ENCODE results near the gene LDHA. TPM values are rescaled to one million over a fixed set of nuclear protein-coding genes. Genes with fewer than 3 reads are reported as not detected.

Gene LDHA
- polyA plus RNA-seq (2013, experiment 1 of 2): 474 TPM
- polyA plus RNA-seq (2013, experiment 2 of 2): 492 TPM

DNA sequence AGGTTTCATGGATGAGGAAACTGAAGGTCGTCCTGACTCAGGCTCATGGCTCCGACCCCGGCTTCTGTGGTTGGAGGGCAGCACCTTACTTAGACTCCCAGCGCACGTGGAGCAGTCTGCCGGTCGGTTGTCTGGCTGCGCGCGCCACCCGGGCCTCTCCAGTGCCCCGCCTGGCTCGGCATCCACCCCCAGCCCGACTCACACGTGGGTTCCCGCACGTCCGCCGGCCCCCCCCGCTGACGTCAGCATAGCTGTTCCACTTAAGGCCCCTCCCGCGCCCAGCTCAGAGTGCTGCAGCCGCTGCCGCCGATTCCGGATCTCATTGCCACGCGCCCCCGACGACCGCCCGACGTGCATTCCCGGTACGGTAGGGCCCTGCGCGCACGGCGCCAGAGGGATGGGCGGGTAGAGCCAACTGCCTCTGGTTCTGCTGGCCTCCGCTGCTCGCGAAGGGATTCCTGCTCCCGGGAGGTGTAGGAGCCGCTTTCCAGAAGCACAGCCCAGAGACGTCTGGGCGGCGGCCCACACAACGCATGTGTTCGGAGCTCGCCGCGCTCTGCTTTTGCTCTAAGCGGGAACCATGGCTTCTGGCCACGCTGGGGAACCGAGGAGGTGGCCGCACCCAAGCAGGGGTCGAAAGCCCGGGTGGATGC lies at the start of gene LDHA:
TSS of gene LDHA (plus strand) at position 289 of the 653 bp plus-strand sequence. CDS start 2,280 bp downstream, outside the sequence.
- peaks cover 28% of the 10 kb centered on the region for H3K36me3 ChIP-seq (ENCODE audit: control insufficient read depth, insufficient read depth, low read length)
- H3K9me3 ChIP-seq (ENCODE audit: control insufficient read depth, low read length): no peaks in the 10 kb centered on the region
- H3K27ac ChIP-seq (ENCODE audit: low read depth, low read length, severe bottlenecking): peak within 1 kb of the TSS; percentile 88
- H3K4me3 ChIP-seq (ENCODE audit: extremely low read depth, insufficient read depth, low read length, poor library complexity, severe bottlenecking): peak within 1 kb of the TSS; percentile 82
- 2 to 3% methylated on average over 44 to 59 of the region's 60 CpGs for WGBS, 2 experiments (ENCODE audit: insufficient coverage in 2 of 2)
- no peaks in the 10 kb centered on the region for H3K4me1 ChIP-seq (ENCODE audit: control insufficient read depth, insufficient read depth, low read length, poor library complexity, severe bottlenecking)

DNA sequence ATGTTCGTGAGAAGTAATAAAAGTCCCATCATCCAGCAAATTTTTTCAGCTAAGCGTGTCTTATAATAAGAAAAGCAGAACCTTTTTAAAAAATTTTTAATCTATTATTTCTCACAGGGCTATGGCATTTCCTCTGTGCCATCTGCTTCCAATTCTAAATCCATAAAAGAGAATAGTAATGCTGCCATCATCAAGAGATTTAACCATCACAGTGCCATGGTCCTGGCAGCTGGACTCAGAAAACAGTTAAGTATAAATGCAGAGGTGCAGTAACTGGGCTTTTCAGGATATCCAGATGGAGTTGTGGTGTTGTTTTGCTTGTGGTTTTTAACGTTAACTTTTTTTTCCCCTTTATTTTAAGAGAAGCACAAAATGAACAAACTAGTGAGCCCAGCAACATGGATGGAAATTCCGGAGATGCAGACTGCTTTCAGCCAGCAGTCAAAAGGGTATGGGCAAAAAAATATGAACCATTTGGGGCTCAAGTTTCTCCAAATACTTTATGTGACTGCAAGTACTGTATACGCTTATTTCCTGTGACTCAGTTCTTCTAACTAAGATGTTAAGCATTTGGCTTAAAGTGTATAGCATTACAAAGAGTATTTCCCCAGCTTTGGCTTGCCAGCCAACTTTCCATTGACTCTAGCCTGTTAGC lies 46.8 kb upstream of the LDHA start:
- H3K36me3 ChIP-seq (ENCODE audit: control insufficient read depth, insufficient read depth, low read length): peaks cover 69% of the 10 kb centered on the region
- H3K27ac ChIP-seq (ENCODE audit: low read depth, low read length, severe bottlenecking): no peak overlapping the region
- WGBS, 2 experiments (ENCODE audit: insufficient coverage in 2 of 2): 67 to 100% methylated on average over 1 of the region's 5 CpGs
- peaks cover 5% of the 10 kb centered on the region for H3K4me1 ChIP-seq (ENCODE audit: control insufficient read depth, insufficient read depth, low read length, poor library complexity, severe bottlenecking)
- no peaks in the 10 kb centered on the region for H3K9me3 ChIP-seq (ENCODE audit: control insufficient read depth, low read length)
- H3K4me3 ChIP-seq (ENCODE audit: extremely low read depth, insufficient read depth, low read length, poor library complexity, severe bottlenecking): no peak overlapping the region

DNA sequence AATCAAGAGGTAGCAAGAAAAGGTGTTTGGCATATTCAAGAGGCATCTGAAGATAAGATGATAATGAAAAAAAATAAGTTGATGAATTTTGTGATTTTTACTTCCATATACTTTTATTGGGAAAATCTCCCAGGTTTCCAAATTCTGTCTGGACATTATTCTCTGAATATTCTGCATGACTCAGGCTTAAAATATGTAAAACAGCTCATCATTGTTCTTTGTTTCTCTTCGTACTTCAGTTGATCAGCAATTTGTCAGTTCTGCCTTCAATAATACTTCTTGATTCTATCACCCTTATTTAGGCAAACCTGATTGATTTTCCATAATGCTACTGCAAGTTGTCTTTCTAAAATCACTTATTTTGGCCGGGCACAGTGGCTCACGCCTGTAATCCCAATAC lies 41.8 kb upstream of the LDHA start:
- H3K9me3 ChIP-seq (ENCODE audit: control insufficient read depth, low read length): no peaks in the 10 kb centered on the region
- peaks cover 66% of the 10 kb centered on the region for H3K36me3 ChIP-seq (ENCODE audit: control insufficient read depth, insufficient read depth, low read length)
- WGBS, 2 experiments (ENCODE audit: insufficient coverage in 2 of 2): 83 to 97% methylated on average over 3 of the region's 3 CpGs
- H3K27ac ChIP-seq (ENCODE audit: low read depth, low read length, severe bottlenecking): no peak overlapping the region
- peaks cover 5% of the 10 kb centered on the region for H3K4me1 ChIP-seq (ENCODE audit: control insufficient read depth, insufficient read depth, low read length, poor library complexity, severe bottlenecking)
- no peak overlapping the region for H3K4me3 ChIP-seq (ENCODE audit: extremely low read depth, insufficient read depth, low read length, poor library complexity, severe bottlenecking)

DNA sequence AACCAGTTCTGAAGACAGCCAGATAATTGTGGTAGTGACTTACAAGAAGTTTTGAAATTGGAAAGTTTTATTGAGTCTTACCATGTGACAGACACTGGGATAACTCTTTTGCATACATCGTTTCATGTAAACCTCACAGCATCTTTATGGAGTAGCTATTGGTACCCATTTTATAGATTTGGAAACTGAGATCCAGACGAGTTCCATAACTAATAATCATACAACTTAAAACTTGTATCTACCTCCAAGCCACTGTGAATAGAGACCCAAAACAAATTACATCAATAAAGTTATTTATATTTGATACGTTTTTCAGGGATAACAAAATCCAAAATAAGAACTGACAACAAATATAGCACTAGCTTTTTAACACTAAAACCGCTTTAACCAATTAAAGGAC lies 35.7 kb upstream of the LDHA start:
- Histone ChIP-seq H3K36me3 (ENCODE audit: control insufficient read depth, insufficient read depth, low read length) (peaks cover 87% of the 10 kb centered on the region), H3K4me1 (ENCODE audit: control insufficient read depth, insufficient read depth, low read length, poor library complexity, severe bottlenecking) (no peaks in the 10 kb centered on the region), H3K4me3 (ENCODE audit: extremely low read depth, insufficient read depth, low read length, poor library complexity, severe bottlenecking) (no peak overlapping the region), H3K9me3 (ENCODE audit: control insufficient read depth, low read length) (no peaks in the 10 kb centered on the region), H3K27ac (ENCODE audit: low read depth, low read length, severe bottlenecking) (no peak overlapping the region)
- WGBS, 2 experiments (ENCODE audit: insufficient coverage in 2 of 2): no CpG with 5 or more reads among the region's 4 CpGs

DNA sequence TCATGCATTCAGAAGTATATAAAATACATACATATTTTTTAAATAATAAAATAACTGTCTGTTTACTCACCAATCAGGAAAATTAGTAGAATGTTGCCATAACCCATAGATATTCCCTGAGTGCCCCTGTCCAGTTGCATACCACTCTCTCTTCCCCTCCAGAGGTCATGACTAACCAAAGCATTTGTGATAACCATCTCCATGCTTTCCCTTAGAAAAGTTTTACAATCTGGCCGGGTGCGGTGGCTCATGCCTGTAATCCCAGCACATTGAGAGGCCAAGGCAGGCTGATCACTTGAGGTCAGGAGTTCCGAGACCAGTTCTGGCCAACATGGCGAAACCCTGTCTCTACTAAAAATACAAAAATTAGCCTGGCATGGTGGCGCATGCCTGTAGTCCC lies 33.2 kb upstream of the LDHA start:
- Histone ChIP-seq H3K4me1 (ENCODE audit: control insufficient read depth, insufficient read depth, low read length, poor library complexity, severe bottlenecking) (no peaks in the 10 kb centered on the region), H3K27ac (ENCODE audit: low read depth, low read length, severe bottlenecking) (no peak overlapping the region), H3K9me3 (ENCODE audit: control insufficient read depth, low read length) (no peaks in the 10 kb centered on the region), H3K36me3 (ENCODE audit: control insufficient read depth, insufficient read depth, low read length) (peaks cover 96% of the 10 kb centered on the region), H3K4me3 (ENCODE audit: extremely low read depth, insufficient read depth, low read length, poor library complexity, severe bottlenecking) (no peak overlapping the region)
- 86 to 91% methylated on average over 4 to 5 of the region's 5 CpGs for WGBS, 2 experiments (ENCODE audit: insufficient coverage in 2 of 2)

DNA sequence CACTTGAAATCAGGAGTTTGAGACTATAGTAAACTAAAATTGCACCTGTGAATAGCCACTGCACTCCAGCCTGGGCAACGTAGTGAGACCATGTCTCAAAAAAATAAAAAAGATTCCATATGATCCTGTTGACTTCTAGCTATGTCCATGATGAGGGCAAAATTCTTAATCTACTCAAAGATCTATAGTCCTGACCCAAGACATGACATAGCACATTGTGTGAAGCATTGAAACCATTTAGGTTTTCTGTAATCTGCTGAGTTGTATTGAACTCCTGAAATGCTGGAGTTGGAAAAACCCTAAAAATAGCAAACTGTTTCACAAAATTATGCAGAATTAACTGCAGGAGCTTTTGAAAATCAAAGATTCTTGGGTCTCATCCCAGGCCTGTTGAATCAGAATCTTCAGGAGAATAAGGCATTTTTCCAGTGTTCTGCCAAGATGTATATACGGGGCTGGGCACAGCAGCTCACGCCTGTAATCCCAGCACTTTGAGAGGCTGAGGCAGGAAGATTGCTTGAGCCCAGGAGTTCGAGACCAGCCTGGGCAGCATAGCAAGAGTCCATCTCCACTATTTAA lies 29.8 kb upstream of the LDHA start:
- no peak overlapping the region for H3K27ac ChIP-seq (ENCODE audit: low read depth, low read length, severe bottlenecking)
- no peak overlapping the region for H3K4me3 ChIP-seq (ENCODE audit: extremely low read depth, insufficient read depth, low read length, poor library complexity, severe bottlenecking)
- H3K9me3 ChIP-seq (ENCODE audit: control insufficient read depth, low read length): no peaks in the 10 kb centered on the region
- WGBS, 2 experiments (ENCODE audit: insufficient coverage in 2 of 2): 97 to 100% methylated on average over 2 to 3 of the region's 4 CpGs
- peaks cover 72% of the 10 kb centered on the region for H3K36me3 ChIP-seq (ENCODE audit: control insufficient read depth, insufficient read depth, low read length)
- H3K4me1 ChIP-seq (ENCODE audit: control insufficient read depth, insufficient read depth, low read length, poor library complexity, severe bottlenecking): no peaks in the 10 kb centered on the region

DNA sequence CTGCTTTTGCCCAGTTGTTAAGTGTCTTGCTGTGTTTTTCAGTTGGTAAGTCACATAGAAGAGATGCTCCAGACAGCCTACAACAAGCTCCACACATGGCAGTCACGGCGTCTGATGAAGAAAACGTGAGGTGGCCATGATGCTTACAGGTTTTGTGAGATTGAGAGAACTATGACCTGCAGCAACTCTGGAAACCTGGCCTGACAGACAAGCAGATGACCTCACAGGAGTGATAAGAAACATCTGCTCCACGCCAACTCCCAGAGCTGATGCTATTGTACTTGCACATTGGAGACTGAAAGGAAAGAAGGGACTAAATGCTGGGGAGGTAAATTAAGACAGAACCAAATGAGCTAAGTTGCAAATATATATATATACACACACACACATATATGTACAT lies 28.6 kb upstream of the LDHA start:
- H3K27ac ChIP-seq (ENCODE audit: low read depth, low read length, severe bottlenecking): no peak overlapping the region
- 96 to 100% methylated on average over 3 to 4 of the region's 4 CpGs for WGBS, 2 experiments (ENCODE audit: insufficient coverage in 2 of 2)
- H3K9me3 ChIP-seq (ENCODE audit: control insufficient read depth, low read length): no peaks in the 10 kb centered on the region
- H3K36me3 ChIP-seq (ENCODE audit: control insufficient read depth, insufficient read depth, low read length): peaks cover 63% of the 10 kb centered on the region
- H3K4me1 ChIP-seq (ENCODE audit: control insufficient read depth, insufficient read depth, low read length, poor library complexity, severe bottlenecking): no peaks in the 10 kb centered on the region
- H3K4me3 ChIP-seq (ENCODE audit: extremely low read depth, insufficient read depth, low read length, poor library complexity, severe bottlenecking): no peak overlapping the region

DNA sequence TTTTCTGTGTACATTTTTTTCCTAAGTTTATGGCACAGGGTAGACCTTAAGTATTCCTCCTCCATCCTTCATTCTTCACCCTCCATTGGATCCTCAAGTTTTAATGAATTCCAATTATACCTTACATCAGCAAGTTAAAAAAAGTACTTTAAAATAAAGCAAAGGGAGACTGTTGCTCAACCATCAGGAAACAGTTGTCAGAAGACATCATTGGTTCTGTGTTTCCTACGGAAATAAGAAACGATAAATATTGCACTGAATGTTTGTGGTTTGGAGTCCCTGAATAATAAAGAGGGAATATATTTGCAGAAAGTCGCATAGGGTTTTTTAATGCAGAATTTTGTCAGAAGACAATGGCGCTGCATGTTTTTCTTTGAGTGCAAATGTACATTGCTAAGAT lies 28.1 kb upstream of the LDHA start:
- Histone ChIP-seq H3K4me3 (ENCODE audit: extremely low read depth, insufficient read depth, low read length, poor library complexity, severe bottlenecking) (no peak overlapping the region), H3K27ac (ENCODE audit: low read depth, low read length, severe bottlenecking) (no peak overlapping the region), H3K36me3 (ENCODE audit: control insufficient read depth, insufficient read depth, low read length) (peaks cover 57% of the 10 kb centered on the region), H3K9me3 (ENCODE audit: control insufficient read depth, low read length) (no peaks in the 10 kb centered on the region), H3K4me1 (ENCODE audit: control insufficient read depth, insufficient read depth, low read length, poor library complexity, severe bottlenecking) (no peaks in the 10 kb centered on the region)
- 90 to 95% methylated on average over 4 of the region's 4 CpGs for WGBS, 2 experiments (ENCODE audit: insufficient coverage in 2 of 2)

DNA sequence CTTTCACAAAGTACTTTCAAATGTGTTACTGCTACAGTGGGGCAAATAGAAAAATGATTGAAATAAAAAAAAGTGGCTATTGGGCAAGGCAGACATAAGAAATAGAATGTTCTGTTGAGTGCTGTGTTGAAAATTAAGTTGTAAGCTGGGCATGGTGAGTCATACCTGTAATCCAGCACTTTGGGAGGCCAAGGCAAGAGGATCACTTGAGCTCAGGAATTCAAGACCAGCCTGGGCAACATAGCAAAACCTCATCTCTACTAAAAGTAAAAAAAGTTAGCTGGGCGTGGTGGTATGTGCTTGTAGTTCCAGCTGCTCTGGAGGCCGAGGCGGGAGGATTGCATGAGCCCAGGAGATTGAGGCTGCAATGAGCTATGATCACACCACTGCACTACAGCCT lies 26.9 kb upstream of the LDHA start:
- H3K4me3 ChIP-seq (ENCODE audit: extremely low read depth, insufficient read depth, low read length, poor library complexity, severe bottlenecking): no peak overlapping the region
- no peaks in the 10 kb centered on the region for H3K4me1 ChIP-seq (ENCODE audit: control insufficient read depth, insufficient read depth, low read length, poor library complexity, severe bottlenecking)
- WGBS, 2 experiments (ENCODE audit: insufficient coverage in 2 of 2): 90% methylated on average over 2 of the region's 3 CpGs; no CpG with 5 or more reads in 1 of the 2 experiments
- H3K9me3 ChIP-seq (ENCODE audit: control insufficient read depth, low read length): no peaks in the 10 kb centered on the region
- H3K27ac ChIP-seq (ENCODE audit: low read depth, low read length, severe bottlenecking): no peak overlapping the region
- H3K36me3 ChIP-seq (ENCODE audit: control insufficient read depth, insufficient read depth, low read length): peaks cover 46% of the 10 kb centered on the region

DNA sequence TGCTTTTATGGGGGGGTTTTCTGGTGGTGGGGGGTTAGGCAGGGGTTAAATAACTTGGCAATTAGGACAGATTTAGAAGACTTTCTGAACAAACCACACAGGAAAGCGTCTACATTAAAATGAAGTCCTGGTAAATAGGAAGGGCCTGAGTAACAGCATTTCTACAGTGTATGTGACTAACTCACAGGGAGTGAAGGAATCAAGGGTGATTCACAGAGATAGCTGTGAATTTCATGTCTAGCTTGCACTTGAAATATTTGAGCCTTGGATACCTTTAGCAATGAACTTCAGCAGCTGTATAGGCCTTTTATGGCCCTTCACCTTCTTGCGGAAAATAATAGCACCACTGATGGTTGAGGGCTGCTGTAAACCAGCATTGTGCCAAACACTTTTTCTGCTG lies 26.1 kb upstream of the LDHA start:
- 94 to 100% methylated on average over 2 of the region's 2 CpGs for WGBS, 2 experiments (ENCODE audit: insufficient coverage in 2 of 2)
- H3K4me3 ChIP-seq (ENCODE audit: extremely low read depth, insufficient read depth, low read length, poor library complexity, severe bottlenecking): no peak overlapping the region
- peaks cover 38% of the 10 kb centered on the region for H3K36me3 ChIP-seq (ENCODE audit: control insufficient read depth, insufficient read depth, low read length)
- H3K9me3 ChIP-seq (ENCODE audit: control insufficient read depth, low read length): no peaks in the 10 kb centered on the region
- no peaks in the 10 kb centered on the region for H3K4me1 ChIP-seq (ENCODE audit: control insufficient read depth, insufficient read depth, low read length, poor library complexity, severe bottlenecking)
- no peak overlapping the region for H3K27ac ChIP-seq (ENCODE audit: low read depth, low read length, severe bottlenecking)

DNA sequence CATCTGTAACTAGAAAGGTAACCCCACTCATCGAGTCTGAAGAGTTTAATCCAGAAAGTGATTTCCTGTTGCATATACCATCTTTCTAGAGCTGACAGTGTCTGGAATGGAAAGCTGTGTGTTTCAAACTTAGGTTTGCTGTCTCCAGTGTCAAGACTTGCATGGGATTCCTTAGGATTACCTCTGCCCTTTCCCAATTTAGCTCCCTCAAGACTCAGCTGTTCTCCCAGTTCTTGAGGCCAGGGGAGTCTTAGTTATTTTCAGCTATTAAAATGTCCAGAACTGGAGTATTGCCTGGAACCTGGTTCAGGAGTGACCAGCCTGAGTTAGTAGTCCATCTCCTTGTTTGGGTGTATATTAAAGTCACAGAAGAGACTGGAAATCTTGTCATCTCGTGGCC lies 25.0 kb upstream of the LDHA start:
- WGBS, 2 experiments (ENCODE audit: insufficient coverage in 2 of 2): 86% methylated on average over 1 to 2 of the region's 2 CpGs
- Histone ChIP-seq H3K4me3 (ENCODE audit: extremely low read depth, insufficient read depth, low read length, poor library complexity, severe bottlenecking) (no peak overlapping the region), H3K27ac (ENCODE audit: low read depth, low read length, severe bottlenecking) (no peak overlapping the region), H3K36me3 (ENCODE audit: control insufficient read depth, insufficient read depth, low read length) (peaks cover 26% of the 10 kb centered on the region), H3K4me1 (ENCODE audit: control insufficient read depth, insufficient read depth, low read length, poor library complexity, severe bottlenecking) (no peaks in the 10 kb centered on the region), H3K9me3 (ENCODE audit: control insufficient read depth, low read length) (no peaks in the 10 kb centered on the region)
